Hepatocyte (in vitro differentiated cells): Measurements from ENCODE around the gene CRTAC1.

Experiments
- CTCF ChIP-seq: fragments of 200-600 bp; sonication (generic); IDR thresholded peaks from 2 replicates; pipeline ENCODE4 v1.5.1; 2016; ENCODE audit warnings: antibody characterized with exemption, mild to moderate bottlenecking; ENCODE audit not compliant: poor library complexity
- EZH2phosphoT487 ChIP-seq: fragments of 200-600 bp; sonication (generic); IDR thresholded peaks from one replicate; pipeline ENCODE4 v1.6.1; 2018; ENCODE audit warnings: antibody characterized with exemption, mild to moderate bottlenecking, low read depth, moderate library complexity; ENCODE audit not compliant: unreplicated experiment, severe bottlenecking

GRCh38 chr10:97827702-97828291 is 202.6 kb downstream of the CRTAC1 start:
- TF ChIP-seq CTCF = no peak
- no peak for TF ChIP-seq EZH2phosphoT487
